Effector memory CD4-positive, alpha-beta T cell (primary cell): ENCODE data around the gene PLXNA4.

Source experiments
- DNase-seq, 3 donors: peaks; one replicate each; pipeline ENCODE4 v3.0.0-alpha.2; 2020
- H3K27ac ChIP-seq: 2 replicates; pipeline ENCODE4 v1.7.0; 2013; ENCODE audit warnings: mild to moderate bottlenecking, low read length, moderate library complexity; ENCODE audit not compliant: insufficient read depth, poor library complexity, severe bottlenecking
- H3K27me3 ChIP-seq: replicated peaks from 2 replicates; pipeline ENCODE4 v1.7.0; 2013; ENCODE audit warnings: mild to moderate bottlenecking, low read length; ENCODE audit not compliant: insufficient read depth, control insufficient read depth, poor library complexity, severe bottlenecking
- H3K36me3 ChIP-seq: 2 replicates; pipeline ENCODE4 v1.7.0; 2013; ENCODE audit warnings: mild to moderate bottlenecking, low read length, moderate library complexity; ENCODE audit not compliant: control insufficient read depth, insufficient read depth
- H3K4me1 ChIP-seq: 2 replicates; pipeline ENCODE4 v1.7.0; 2013; ENCODE audit warnings: low read length, mild to moderate bottlenecking; ENCODE audit not compliant: control insufficient read depth, insufficient read depth, poor library complexity, severe bottlenecking
- H3K4me3 ChIP-seq: 2 replicates; pipeline ENCODE4 v1.7.0; 2013; ENCODE audit warnings: low read length, low read depth, mild to moderate bottlenecking; ENCODE audit not compliant: insufficient read depth, poor library complexity, severe bottlenecking
- H3K9me3 ChIP-seq: 2 replicates; pipeline ENCODE4 v1.7.0; 2013; ENCODE audit warnings: mild to moderate bottlenecking, low read length, moderate library complexity; ENCODE audit not compliant: control insufficient read depth

PLXNA4 gene

GRCh38 chr7:132469681-132470080, 106.6 kb downstream of the PLXNA4 start:
- no peaks in the 10 kb centered on the region for H3K27me3 ChIP-seq
- H3K4me3 ChIP-seq = no peak overlapping the region
- DNase-seq = no peak
- no peaks in the 10 kb centered on the region for H3K4me1 ChIP-seq
- no peak overlapping the region for H3K27ac ChIP-seq
- H3K9me3 ChIP-seq = no peaks in the 10 kb centered on the region
- no peaks in the 10 kb centered on the region for H3K36me3 ChIP-seq

GRCh38 chr7:132469264-132469663, 107.0 kb downstream of the PLXNA4 start:
- H3K9me3 ChIP-seq = no peaks in the 10 kb centered on the region
- H3K36me3 ChIP-seq = no peaks in the 10 kb centered on the region
- H3K4me3 ChIP-seq = no peak overlapping the region
- DNase-seq = no peak
- no peaks in the 10 kb centered on the region for H3K27me3 ChIP-seq
- no peak overlapping the region for H3K27ac ChIP-seq
- no peaks in the 10 kb centered on the region for H3K4me1 ChIP-seq

GRCh38 chr7:132466367-132466766, 109.9 kb downstream of the PLXNA4 start:
- no peaks in the 10 kb centered on the region for H3K4me1 ChIP-seq
- no peaks in the 10 kb centered on the region for H3K36me3 ChIP-seq
- DNase-seq = no peak
- no peak overlapping the region for H3K4me3 ChIP-seq
- H3K27me3 ChIP-seq = no peaks in the 10 kb centered on the region
- H3K9me3 ChIP-seq = no peaks in the 10 kb centered on the region
- no peak overlapping the region for H3K27ac ChIP-seq

GRCh38 chr7:132465516-132465915, 110.8 kb downstream of the PLXNA4 start:
- Histone ChIP-seq H3K27ac (no peak overlapping the region), H3K36me3 (no peaks in the 10 kb centered on the region), H3K9me3 (no peaks in the 10 kb centered on the region), H3K27me3 (no peaks in the 10 kb centered on the region), H3K4me3 (no peak overlapping the region), H3K4me1 (no peaks in the 10 kb centered on the region)
- DNase-seq = no peak

GRCh38 chr7:132464740-132465139, 111.5 kb downstream of the PLXNA4 start:
- H3K27me3 ChIP-seq = no peaks in the 10 kb centered on the region
- H3K4me1 ChIP-seq = no peaks in the 10 kb centered on the region
- no peak overlapping the region for H3K4me3 ChIP-seq
- H3K9me3 ChIP-seq = no peaks in the 10 kb centered on the region
- DNase-seq = no peak
- no peak overlapping the region for H3K27ac ChIP-seq
- no peaks in the 10 kb centered on the region for H3K36me3 ChIP-seq

GRCh38 chr7:132463922-132464321, 112.3 kb downstream of the PLXNA4 start:
- H3K9me3 ChIP-seq = no peaks in the 10 kb centered on the region
- no peak overlapping the region for H3K4me3 ChIP-seq
- no peaks in the 10 kb centered on the region for H3K4me1 ChIP-seq
- no peak overlapping the region for H3K27ac ChIP-seq
- H3K36me3 ChIP-seq = no peaks in the 10 kb centered on the region
- H3K27me3 ChIP-seq = no peaks in the 10 kb centered on the region
- no peak for DNase-seq

- H3K27ac ChIP-seq = no peak overlapping the region
- no peaks in the 10 kb centered on the region for H3K9me3 ChIP-seq
- H3K4me3 ChIP-seq = no peak overlapping the region
- no peaks in the 10 kb centered on the region for H3K4me1 ChIP-seq
- no peaks in the 10 kb centered on the region for H3K36me3 ChIP-seq
- no peak for DNase-seq
- no peaks in the 10 kb centered on the region for H3K27me3 ChIP-seq
Measured at GRCh38 chr7:132462478-132462877, 113.8 kb downstream of the PLXNA4 start.

GRCh38 chr7:132461032-132461592, 115.2 kb downstream of the PLXNA4 start:
- Histone ChIP-seq H3K27ac (no peak overlapping the region), H3K4me3 (no peak overlapping the region), H3K36me3 (no peaks in the 10 kb centered on the region), H3K9me3 (no peaks in the 10 kb centered on the region), H3K27me3 (no peaks in the 10 kb centered on the region), H3K4me1 (no peaks in the 10 kb centered on the region)
- no peak for DNase-seq

- H3K4me1 ChIP-seq = no peaks in the 10 kb centered on the region
- H3K27me3 ChIP-seq = no peaks in the 10 kb centered on the region
- H3K27ac ChIP-seq = no peak overlapping the region
- H3K36me3 ChIP-seq = no peaks in the 10 kb centered on the region
- H3K4me3 ChIP-seq = no peak overlapping the region
- no peaks in the 10 kb centered on the region for H3K9me3 ChIP-seq
- DNase-seq = no peak
Measured at GRCh38 chr7:132458729-132459128, 117.5 kb downstream of the PLXNA4 start.

- Histone ChIP-seq H3K27me3 (no peaks in the 10 kb centered on the region), H3K36me3 (no peaks in the 10 kb centered on the region), H3K9me3 (no peaks in the 10 kb centered on the region), H3K4me3 (no peak overlapping the region), H3K27ac (no peak overlapping the region), H3K4me1 (no peaks in the 10 kb centered on the region)
- DNase-seq = no peak
Measured at GRCh38 chr7:132457658-132458057, 118.6 kb downstream of the PLXNA4 start.
